Mesendoderm (in vitro differentiated cells): ENCODE results near the gene LDLRAD4.

Source experiments
- DNase-seq: peaks from one replicate; pipeline ENCODE4 v3.0.0; 2013
- H2AK5ac ChIP-seq: 2 replicates; pipeline ENCODE4 v1.6.1; 2013; ENCODE audit warnings: low read length, inconsistent platforms
- H2BK120ac ChIP-seq: 2 replicates; pipeline ENCODE4 v1.6.1; 2013; ENCODE audit warnings: low read depth, mild to moderate bottlenecking, low read length, moderate library complexity, mixed read lengths
- H2BK15ac ChIP-seq: replicated peaks from 2 replicates; pipeline ENCODE4 v1.6.1; 2013; ENCODE audit warnings: low read depth, mild to moderate bottlenecking, moderate library complexity
- H2BK5ac ChIP-seq: 2 replicates; pipeline ENCODE4 v1.6.1; 2013; ENCODE audit warnings: low read length, inconsistent platforms
- H3K18ac ChIP-seq: 2 replicates; pipeline ENCODE4 v1.6.1; 2013; ENCODE audit warnings: mild to moderate bottlenecking, low read length, mixed read lengths
- H3K23ac ChIP-seq: one replicate; pipeline ENCODE4 v1.6.1; 2013; ENCODE audit warnings: low read length
- H3K27ac ChIP-seq: 2 replicates; pipeline ENCODE4 v1.5.1; 2013; ENCODE audit warnings: low read depth, mild to moderate bottlenecking, inconsistent platforms, low read length, moderate library complexity
- H3K27me3 ChIP-seq: 2 replicates; pipeline ENCODE4 v1.6.1; 2013; ENCODE audit warnings: low read length, control low read depth, mild to moderate bottlenecking, inconsistent platforms; ENCODE audit not compliant: insufficient read depth, poor library complexity
- H3K36me3 ChIP-seq: 2 replicates; pipeline ENCODE4 v1.6.1; 2013; ENCODE audit warnings: low read length, inconsistent platforms; ENCODE audit not compliant: control insufficient read depth, insufficient read depth
- H3K4ac ChIP-seq: one replicate; pipeline ENCODE4 v1.6.1; 2013; ENCODE audit warnings: low read depth, mild to moderate bottlenecking, low read length, moderate library complexity
- H3K4me1 ChIP-seq: 2 replicates; pipeline ENCODE4 v1.6.1; 2013; ENCODE audit warnings: low read depth, low read length, inconsistent platforms; ENCODE audit not compliant: control insufficient read depth
- H3K4me2 ChIP-seq: 2 replicates; pipeline ENCODE4 v1.6.1; 2013; ENCODE audit warnings: low read length
- H3K4me3 ChIP-seq: 2 replicates; pipeline ENCODE4 v1.5.1; 2013; ENCODE audit warnings: mild to moderate bottlenecking, low read length
- H3K56ac ChIP-seq: one replicate; pipeline ENCODE4 v1.6.1; 2013; ENCODE audit warnings: low read length
- H3K79me1 ChIP-seq: 2 replicates; pipeline ENCODE4 v1.6.1; 2013; ENCODE audit warnings: low read length, inconsistent platforms
- H3K79me2 ChIP-seq: 2 replicates; pipeline ENCODE4 v1.6.1; 2013; ENCODE audit warnings: mild to moderate bottlenecking, low read length; ENCODE audit not compliant: control insufficient read depth, insufficient read depth
- H3K9ac ChIP-seq: 2 replicates; pipeline ENCODE4 v1.6.1; 2013; ENCODE audit warnings: low read length, inconsistent platforms
- H4K5ac ChIP-seq: one replicate; pipeline ENCODE4 v1.6.1; 2013; ENCODE audit warnings: low read length
- H4K8ac ChIP-seq: one replicate; pipeline ENCODE4 v1.6.1; 2013; ENCODE audit warnings: low read depth, mild to moderate bottlenecking, control low read depth, low read length, moderate library complexity
- WGBS: extraction: QIAGEN DNeasy Blood & Tissue Kit; methylation state at CpG from one replicate; pipeline ENCODE4 v1.1.7; 2013; ENCODE audit warnings: low lambda C conversion rate, missing lambda C conversion rate; ENCODE audit not compliant: insufficient coverage; ENCODE audit errors: extremely low coverage; 5-methylcytosine and 5-hydroxymethylcytosine counted together

Gene LDLRAD4

GRCh38 chr18:13316063-13316462, 97.5 kb downstream of the LDLRAD4 start:
- Histone ChIP-seq H3K27ac (no peak overlapping the region), H3K4ac (no peak overlapping the region), H3K79me1 (no peaks in the 10 kb centered on the region), H2BK5ac (no peak overlapping the region), H2BK15ac (no peak overlapping the region), H3K9ac (no peak overlapping the region), H3K4me3 (no peak overlapping the region), H2AK5ac (no peak overlapping the region), H3K79me2 (no peaks in the 10 kb centered on the region), H3K18ac (no peak overlapping the region), H4K8ac (no peak overlapping the region), H2BK120ac (no peak overlapping the region), H4K5ac (no peak overlapping the region), H3K56ac (no peak overlapping the region), H3K4me1 (no peaks in the 10 kb centered on the region), H3K27me3 (no peaks in the 10 kb centered on the region), H3K23ac (no peak overlapping the region), H3K36me3 (no peaks in the 10 kb centered on the region), H3K4me2 (no peak overlapping the region)
- no peak for DNase-seq
- WGBS: no CpG with 5 or more reads among the region's 3 CpGs

GRCh38 chr18:13317801-13318200, 99.2 kb downstream of the LDLRAD4 start:
- H2AK5ac ChIP-seq: no peak overlapping the region
- no peak overlapping the region for H3K4me3 ChIP-seq
- H3K79me1 ChIP-seq: no peaks in the 10 kb centered on the region
- H3K79me2 ChIP-seq: no peaks in the 10 kb centered on the region
- H3K27me3 ChIP-seq: no peaks in the 10 kb centered on the region
- H3K18ac ChIP-seq: no peak overlapping the region
- H3K36me3 ChIP-seq: no peaks in the 10 kb centered on the region
- H2BK120ac ChIP-seq: no peak overlapping the region
- WGBS: no CpG with 5 or more reads among the region's 9 CpGs
- no peaks in the 10 kb centered on the region for H3K4me1 ChIP-seq
- no peak overlapping the region for H3K4ac ChIP-seq
- no peak overlapping the region for H4K8ac ChIP-seq
- H3K56ac ChIP-seq: no peak overlapping the region
- no peak overlapping the region for H3K23ac ChIP-seq
- H2BK5ac ChIP-seq: no peak overlapping the region
- H3K27ac ChIP-seq: no peak overlapping the region
- H4K5ac ChIP-seq: no peak overlapping the region
- H2BK15ac ChIP-seq: no peak overlapping the region
- H3K9ac ChIP-seq: no peak overlapping the region
- no peak for DNase-seq
- H3K4me2 ChIP-seq: no peak overlapping the region

GRCh38 chr18:13318731-13319501, 100.4 kb downstream of the LDLRAD4 start:
- Histone ChIP-seq H3K4me1 (no peaks in the 10 kb centered on the region), H3K79me1 (no peaks in the 10 kb centered on the region), H3K4me3 (no peak overlapping the region), H3K56ac (no peak overlapping the region), H3K18ac (no peak overlapping the region), H3K36me3 (no peaks in the 10 kb centered on the region), H3K27ac (no peak overlapping the region), H4K5ac (no peak overlapping the region), H3K9ac (no peak overlapping the region), H3K4ac (no peak overlapping the region), H2BK5ac (no peak overlapping the region), H3K4me2 (no peak overlapping the region), H3K79me2 (no peaks in the 10 kb centered on the region), H2BK120ac (no peak overlapping the region), H2BK15ac (no peak overlapping the region), H3K23ac (no peak overlapping the region), H3K27me3 (no peaks in the 10 kb centered on the region), H4K8ac (no peak overlapping the region), H2AK5ac (no peak overlapping the region)
- no CpG with 5 or more reads among the region's 19 CpGs for WGBS
- DNase-seq: no peak

- no peak overlapping the region for H2BK120ac ChIP-seq
- no peak overlapping the region for H3K27ac ChIP-seq
- no peak overlapping the region for H3K4me3 ChIP-seq
- H4K5ac ChIP-seq: no peak overlapping the region
- no peak overlapping the region for H3K9ac ChIP-seq
- H2BK15ac ChIP-seq: no peak overlapping the region
- H3K4ac ChIP-seq: no peak overlapping the region
- H3K27me3 ChIP-seq: no peaks in the 10 kb centered on the region
- H2BK5ac ChIP-seq: no peak overlapping the region
- no peak overlapping the region for H3K4me2 ChIP-seq
- no peaks in the 10 kb centered on the region for H3K4me1 ChIP-seq
- no peaks in the 10 kb centered on the region for H3K79me1 ChIP-seq
- no peaks in the 10 kb centered on the region for H3K36me3 ChIP-seq
- no peaks in the 10 kb centered on the region for H3K79me2 ChIP-seq
- no peak overlapping the region for H4K8ac ChIP-seq
- no peak overlapping the region for H3K56ac ChIP-seq
- no peak overlapping the region for H3K23ac ChIP-seq
- H3K18ac ChIP-seq: no peak overlapping the region
- no peak overlapping the region for H2AK5ac ChIP-seq
- no peak for DNase-seq
- no CpG with 5 or more reads among the region's 4 CpGs for WGBS
These were observed 101.1 kb downstream of the LDLRAD4 start for GRCh38 chr18:13319629-13320028.

- H3K9ac ChIP-seq: no peak overlapping the region
- no CpG with 5 or more reads among the region's 8 CpGs for WGBS
- no peak overlapping the region for H2AK5ac ChIP-seq
These were observed 101.5 kb downstream of the LDLRAD4 start for GRCh38 chr18:13320096-13320495.

More at GRCh38 chr18:13320096-13320495, 101.5 kb downstream of the LDLRAD4 start:
- no peak overlapping the region for H2BK5ac ChIP-seq
- H4K8ac ChIP-seq: no peak overlapping the region
- H3K4me2 ChIP-seq: no peak overlapping the region
- H3K27ac ChIP-seq: no peak overlapping the region
- H3K23ac ChIP-seq: no peak overlapping the region
- H3K4me1 ChIP-seq: no peaks in the 10 kb centered on the region
- no peaks in the 10 kb centered on the region for H3K27me3 ChIP-seq
- no peak overlapping the region for H2BK120ac ChIP-seq
- no peak overlapping the region for H3K56ac ChIP-seq
- DNase-seq: no peak
- H3K36me3 ChIP-seq: no peaks in the 10 kb centered on the region
- no peaks in the 10 kb centered on the region for H3K79me1 ChIP-seq
- no peak overlapping the region for H4K5ac ChIP-seq
- no peak overlapping the region for H3K4ac ChIP-seq
- no peaks in the 10 kb centered on the region for H3K79me2 ChIP-seq
- H3K18ac ChIP-seq: no peak overlapping the region
- no peak overlapping the region for H2BK15ac ChIP-seq
- no peak overlapping the region for H3K4me3 ChIP-seq
